HG03103 (cell line): ENCODE measurements around the gene EBI3.
"Not testable (repeated sequence)": the region's sequence is repeated elsewhere in the genome, so short reads cannot be mapped to it uniquely, and the experiment has no call there.

ENCODE experiments used
- ATAC-seq: cut with Tn5 transposase; IDR thresholded peaks from one replicate; pipeline ENCODE4 v1.9.1; 2021; ENCODE audit warnings: low read depth; ENCODE audit not compliant: unreplicated experiment

EBI3 gene

GRCh38 chr19:4274321-4274686 is 45.0 kb downstream of the EBI3 start:
- not testable (repeated sequence) for ATAC-seq

- ATAC-seq: no peak
Observed at GRCh38 chr19:4277191-4277696, 47.9 kb downstream of the EBI3 start.

- no peak for ATAC-seq
Observed at GRCh38 chr19:4278010-4278409, 48.7 kb downstream of the EBI3 start.

GRCh38 chr19:4278419-4279266 is 49.3 kb downstream of the EBI3 start, which contains the start of gene SHD:
SHD (plus strand) TSS chr19:4279266; CDS start chr19:4280064, 798 bp downstream.
- no peak for ATAC-seq

- no peak for ATAC-seq
Observed at GRCh38 chr19:4279267-4279529, 49.9 kb downstream of the EBI3 start.

GRCh38 chr19:4279530-4280422 is 50.5 kb downstream of the EBI3 start:
- no peak for ATAC-seq

- no peak for ATAC-seq
Observed at GRCh38 chr19:4284176-4284958, 55.0 kb downstream of the EBI3 start.

GRCh38 chr19:4284974-4285373 is 55.7 kb downstream of the EBI3 start:
- ATAC-seq: no peak

GRCh38 chr19:4286141-4286540 is 56.8 kb downstream of the EBI3 start:
- ATAC-seq: not testable (repeated sequence)
